ENCODE data around the gene XIRP1. TPM values are rescaled to one million over a fixed set of nuclear protein-coding genes. Genes with fewer than 3 reads are reported as not detected.

The XIRP1 gene
- total and polyA plus RNA-seq, 2 of the 13 experiments (the other 11 are each of a cell fraction or from before 2014, with no cell fraction given) = not detected

DNA sequence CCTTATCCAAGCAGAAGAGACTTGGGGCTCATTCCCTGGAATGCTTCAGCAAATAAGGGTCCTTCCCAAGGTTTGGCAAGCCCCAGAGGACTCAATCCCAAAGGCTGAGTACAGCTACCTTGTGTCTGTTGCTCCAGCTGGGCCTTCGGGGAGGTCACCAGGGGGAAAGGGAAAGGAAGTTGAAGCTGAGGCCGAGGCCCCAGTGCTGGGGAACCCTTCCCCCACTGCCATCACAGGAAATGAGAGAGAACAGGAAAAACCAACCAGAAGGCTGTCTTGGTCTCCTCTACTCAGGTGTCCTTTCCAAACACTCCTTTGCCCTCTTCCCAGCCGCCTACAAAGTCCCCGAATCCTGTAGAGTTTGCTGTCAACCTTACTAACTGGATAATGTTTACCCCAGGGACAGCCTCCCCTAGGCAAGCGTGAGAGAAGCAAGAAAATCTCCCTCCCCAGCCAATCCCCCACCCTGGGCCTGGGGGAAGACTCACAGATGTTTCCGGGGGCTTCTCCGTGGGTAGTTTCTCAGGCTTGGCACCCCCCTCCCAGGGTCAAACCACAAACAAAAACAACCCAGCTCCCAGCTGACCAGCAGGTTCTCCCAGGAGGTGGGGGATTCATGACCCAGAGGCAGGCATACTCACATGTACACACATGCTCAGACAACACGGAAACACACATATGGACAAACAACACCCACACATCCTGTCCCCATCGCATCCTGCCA, 44.5 kb downstream of the XIRP1 start (continued):
- TF ChIP-seq ZNF780A (CRISPR knock-in tag; IDR thresholded peaks at IDR 0.05) (no peak), ZNF431 (CRISPR knock-in tag; IDR thresholded peaks at IDR 0.05; ENCODE audit: borderline replicate concordance, low read depth) (no peak), HMG20B (CRISPR knock-in tag; conservative IDR thresholded peaks at IDR 0.05) (no peak), ZSCAN9 (CRISPR knock-in tag; IDR thresholded peaks at IDR 0.05; ENCODE audit: borderline replicate concordance) (no peak), ZNF350 (CRISPR knock-in tag; IDR thresholded peaks at IDR 0.05; ENCODE audit: borderline replicate concordance, low read depth) (no peak)

GRCh38 chr3:39146611-39147591, 45.5 kb downstream of the XIRP1 start:
- H4K20me1 ChIP-seq (ENCODE audit: insufficient read depth, low read length) = peaks cover 59% of the 10 kb centered on the region
- H3K27me3 ChIP-seq (ENCODE audit: control insufficient read depth in 1 of 2, insufficient read depth in 2 of 2, low read length in 2 of 2) = no peaks in the 10 kb centered on the region
- peak overlapping the region; percentile 26 for H3K27ac ChIP-seq (ENCODE audit: extremely low read length, insufficient read depth, low read length)
- intact Hi-C loops (cut with micrococcal nuclease; ENCODE audit: unreplicated experiment) (no loop called here), in situ Hi-C loops (cut with HindIII; ENCODE audit: extremely low pct_ligation_motif_present, low pct_unique_long_range_greater_than_20kb) (no loop called here)
- H3K9ac ChIP-seq (ENCODE audit: insufficient read depth, low read depth, low read length) = no peak overlapping the region
- peaks cover 30 to 51% of the 10 kb centered on the region in 2 experiments; a peak in 4 of 5 replicates for H3K36me3 ChIP-seq (replicated peaks in 1 of 2; ENCODE audit: control insufficient read depth in 1 of 2, insufficient read depth in 2 of 2, low read length in 2 of 2)
- 0 out of 2 replicates have a peak overlapping the region, but pooled peaks have one; percentile 43 for H3K4me2 ChIP-seq (ENCODE audit: low read depth, low read length)
- ATAC-seq = peak; percentile 6
- FAIRE-seq = no peak
- TF ChIP-seq SAP130 (CRISPR knock-in tag; IDR thresholded peaks at IDR 0.05; ENCODE audit: low read depth) (peak; percentile 10; the same call in 1 of the 2 replicates), FOSL2 (CRISPR knock-in tag; IDR thresholded peaks at IDR 0.05) (peak; percentile 77), HOXA9 (CRISPR knock-in tag; IDR thresholded peaks at IDR 0.05; ENCODE audit: borderline replicate concordance) (no peak), ZC3H4 (CRISPR knock-in tag; IDR thresholded peaks at IDR 0.05; ENCODE audit: borderline replicate concordance) (no peak), ZNF333 (CRISPR knock-in tag; IDR thresholded peaks at IDR 0.05; ENCODE audit: borderline replicate concordance) (peak; percentile 41; the same call in 1 of the 2 replicates), AGO2 (optimal IDR thresholded peaks at IDR 0.05; ENCODE audit: low read depth, low read length) (peak; percentile 38), JUND (CRISPR knock-in tag; IDR thresholded peaks at IDR 0.05) (peak; percentile 32; the same call in 1 of the 2 replicates), ZBTB38 (CRISPR knock-in tag; IDR thresholded peaks at IDR 0.05) (peak; percentile 91)
- H2AFZ ChIP-seq (ENCODE audit: low read length) = no peak overlapping the region
- peaks cover 56% of the 10 kb centered on the region for H3K4me1 ChIP-seq (ENCODE audit: insufficient read depth, low read length)
- 93% methylated on average over 14 of the region's 15 CpGs for WGBS (ENCODE audit: low lambda C conversion rate)
- no TSS peak for BruUV-seq (replicated peaks)
- peak; percentile 29 for DNase-seq (ENCODE audit: low spot score)
- H3K79me2 ChIP-seq (ENCODE audit: insufficient read depth, low read length) = peaks cover 47% of the 10 kb centered on the region
- H3K4me3 ChIP-seq (replicated peaks in 1 of 3; ENCODE audit: insufficient read depth in 1 of 3, low read depth in 2 of 3, low read length in 3 of 3) = no peak overlapping the region
- H3K9me3 ChIP-seq (ENCODE audit: low read length) = no peaks in the 10 kb centered on the region
- ChIA-PET POLR2A (no interaction called here), CTCF (ENCODE audit: low intra/inter-chr PET ratio, low total read pairs) (no interaction called here)
